ENCODE results near the gene MPHOSPH6.

GRCh38 chr16:82178352-82178751, 8.3 kb upstream of the MPHOSPH6 start:
- TF ChIP-seq POLR2AphosphoS5 (IDR thresholded peaks at IDR 0.05; ENCODE audit: low read depth, low read length) (no peak), TAF1 (IDR thresholded peaks at IDR 0.05; ENCODE audit: borderline replicate concordance, low read depth, low read length) (no peak)
